T1000 (cell line): ENCODE results near the gene IQUB.
"Not testable (repeated sequence)": the region's sequence is repeated elsewhere in the genome, so short reads cannot be mapped to it uniquely, and the experiment has no call there.

Experiments
- DNase-seq: peaks from one replicate; lab custom pipeline; 2025; ENCODE audit warnings: mixed read lengths; lab: John Stamatoyannopoulos, UW

IQUB gene

DNA sequence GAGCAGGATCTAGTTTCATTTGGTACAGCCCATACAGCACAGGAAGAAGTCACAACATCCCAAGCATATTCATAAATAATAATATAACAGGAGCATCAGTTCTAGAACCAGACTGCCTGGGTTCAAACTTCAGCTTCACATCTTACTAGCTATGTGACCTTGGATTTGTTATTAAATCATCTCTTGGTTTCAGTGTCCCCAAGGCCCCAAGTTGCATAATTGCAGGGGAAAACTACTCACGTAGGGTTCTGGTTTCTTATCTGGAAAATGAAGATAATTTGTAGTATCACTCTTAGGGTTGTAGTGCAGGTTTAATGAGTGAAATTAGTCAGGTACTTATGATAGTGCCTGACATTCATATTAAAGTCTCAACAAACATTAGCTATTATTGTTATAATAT is 5.5 kb upstream of the IQUB start:
- DNase-seq: no peak

GRCh38 chr7:123538897-123539296 is 4.5 kb upstream of the IQUB start:
- no peak for DNase-seq

DNA sequence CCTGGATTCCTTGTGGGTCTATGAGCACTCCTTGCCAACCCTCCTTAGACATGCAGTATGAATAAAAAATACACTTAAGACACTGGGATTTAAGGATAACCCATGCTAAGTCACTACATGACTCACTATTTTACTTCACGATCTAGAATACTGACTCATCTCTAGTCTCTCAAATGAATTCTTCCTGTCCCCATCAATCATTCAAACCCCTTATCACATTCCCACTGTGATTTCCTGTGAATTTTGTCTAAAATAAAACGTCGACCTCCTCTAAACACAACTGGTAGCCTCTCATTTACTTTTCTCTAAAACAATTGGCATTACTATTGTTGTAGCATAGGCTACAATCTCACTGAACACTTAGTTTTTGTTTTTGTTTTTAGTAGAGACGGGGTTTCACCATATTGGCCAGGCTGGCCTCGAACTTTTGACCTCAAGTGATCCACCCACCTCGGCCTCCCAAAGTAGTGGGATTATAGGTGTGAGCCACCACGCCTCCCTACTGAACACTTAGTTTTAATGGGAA is 3.9 kb upstream of the IQUB start:
- DNase-seq: no peak

- DNase-seq: no peak
These were observed 2.7 kb upstream of the IQUB start for GRCh38 chr7:123537026-123537642.

GRCh38 chr7:123535517-123535916 is 1.1 kb upstream of the IQUB start:
- DNase-seq: no peak

GRCh38 chr7:123533929-123534382 is 439 bp downstream of the IQUB start:
- DNase-seq: no peak

DNA sequence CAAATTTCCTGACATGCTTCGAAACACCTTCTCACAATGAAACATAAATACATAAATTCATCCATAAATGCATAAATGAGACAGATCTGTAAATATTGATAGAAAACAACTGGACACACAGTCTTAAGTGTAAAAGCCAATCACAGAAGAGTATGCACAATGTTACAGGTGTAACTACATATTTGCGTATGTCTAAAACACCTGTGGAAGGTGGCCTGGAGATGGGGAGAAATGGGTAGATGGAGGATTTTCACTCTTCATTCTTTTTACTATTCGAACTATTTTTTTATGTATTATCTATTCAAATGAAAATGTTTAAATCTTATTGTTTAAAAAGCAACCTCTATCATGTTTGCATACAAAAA is 860 bp downstream of the IQUB start:
- DNase-seq: no peak

DNA sequence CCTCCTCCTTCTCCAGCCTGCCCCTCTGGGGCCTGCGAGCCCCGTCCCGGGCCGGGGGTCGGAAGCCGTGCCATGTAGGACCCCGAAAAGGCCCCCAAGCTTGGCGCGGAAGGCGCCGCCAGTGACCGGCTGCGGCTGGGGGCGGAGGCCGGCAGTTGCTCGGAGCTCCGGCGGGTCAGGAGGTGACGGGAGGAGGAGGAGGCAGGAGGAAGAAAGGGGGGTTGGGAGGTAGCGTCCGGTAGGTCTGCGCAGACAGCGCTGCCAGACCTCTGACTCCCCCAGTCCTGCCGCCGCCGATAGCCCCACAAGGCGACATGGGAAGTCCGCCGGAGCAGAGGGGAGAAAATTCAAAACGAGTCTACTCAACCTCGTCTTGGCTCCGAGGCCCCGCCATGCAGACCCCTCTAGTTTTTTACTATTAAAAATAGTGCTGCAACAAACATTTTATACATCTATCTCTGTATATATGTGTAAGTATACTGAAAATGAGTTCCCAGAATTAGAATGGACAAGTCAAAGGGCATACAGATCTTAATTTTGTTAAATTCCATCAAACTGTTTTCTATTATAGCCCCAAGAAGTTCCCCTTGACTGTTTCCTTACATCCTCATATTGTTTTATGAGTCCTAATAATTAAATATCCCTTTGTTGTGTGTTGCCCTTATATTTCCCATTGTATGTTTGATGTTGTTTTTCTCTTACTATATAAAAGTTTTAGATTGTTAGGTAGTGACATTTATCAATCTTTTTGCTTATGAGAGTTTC is 1.4 kb downstream of the IQUB start:
- not testable (repeated sequence) for DNase-seq

- not testable (repeated sequence) for DNase-seq
These were observed 2.1 kb downstream of the IQUB start for GRCh38 chr7:123532343-123532742.

GRCh38 chr7:123530035-123530591 is 4.3 kb downstream of the IQUB start:
- DNase-seq: not testable (repeated sequence)

DNA sequence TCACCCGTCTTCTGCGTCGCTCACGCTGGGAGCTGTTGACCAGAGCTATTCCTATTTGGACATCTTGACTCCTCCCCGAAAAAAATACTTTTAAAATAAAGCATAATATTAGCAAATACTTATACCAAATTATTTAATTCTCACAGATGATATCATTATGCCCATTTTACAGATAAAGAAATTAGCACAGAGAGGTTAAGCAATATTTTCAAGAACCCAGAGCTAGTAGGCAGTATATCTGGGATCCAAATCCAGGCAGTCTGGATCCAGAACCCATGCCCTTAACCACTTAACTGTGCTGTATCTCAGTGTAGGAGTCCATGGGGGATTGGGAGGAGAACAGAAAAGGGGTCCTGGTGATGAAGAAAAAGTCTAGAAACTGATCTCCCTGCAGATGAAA is 6.1 kb downstream of the IQUB start:
- DNase-seq: no peak

DNA sequence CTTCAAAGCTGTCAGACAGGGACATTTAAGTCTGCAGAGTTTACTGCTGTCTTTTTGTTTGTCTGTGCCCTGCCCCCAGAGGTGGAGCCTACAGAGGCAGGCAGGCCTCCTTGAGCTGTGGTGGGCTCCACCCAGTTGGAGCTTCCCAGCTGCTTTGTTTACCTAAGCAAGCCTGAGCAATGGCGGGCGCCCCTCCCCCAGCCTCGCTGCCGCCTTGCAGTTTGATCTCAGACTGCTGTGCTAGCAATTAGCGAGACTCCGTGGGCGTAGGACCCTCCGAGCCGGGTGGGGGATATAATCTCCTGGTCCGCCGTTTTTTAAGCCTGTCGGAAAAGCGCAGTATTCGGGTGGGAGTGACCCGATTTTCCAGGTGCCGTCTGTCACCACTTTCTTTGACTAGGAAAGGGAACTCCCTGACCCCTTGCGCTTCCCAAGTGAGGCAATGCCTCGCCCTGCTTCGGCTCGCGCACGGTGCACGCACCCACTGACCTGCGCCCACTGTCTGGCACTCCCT is 6.6 kb downstream of the IQUB start:
- DNase-seq: not testable (repeated sequence)

GRCh38 chr7:123526533-123526932 is 7.9 kb downstream of the IQUB start:
- DNase-seq: not testable (repeated sequence)

DNA sequence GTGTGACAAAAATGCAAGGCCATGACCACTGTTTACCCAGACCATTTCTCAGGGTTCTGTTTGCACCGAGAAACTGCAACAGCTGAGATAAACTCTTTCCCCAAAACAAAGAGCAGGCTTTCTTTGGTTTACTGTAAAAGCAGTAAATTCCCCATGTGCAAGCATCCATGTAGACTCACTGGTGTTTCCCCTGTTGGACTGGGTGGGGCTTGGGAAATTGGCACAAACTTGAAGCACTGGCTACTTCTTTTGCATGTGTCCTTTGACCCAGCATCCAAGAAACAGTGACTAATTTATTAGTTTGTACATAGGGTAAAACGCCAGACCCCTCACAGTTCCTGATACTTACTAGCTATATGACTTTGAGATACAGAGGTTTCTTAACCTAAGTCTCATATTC is 12.3 kb downstream of the IQUB start:
- no peak for DNase-seq

DNA sequence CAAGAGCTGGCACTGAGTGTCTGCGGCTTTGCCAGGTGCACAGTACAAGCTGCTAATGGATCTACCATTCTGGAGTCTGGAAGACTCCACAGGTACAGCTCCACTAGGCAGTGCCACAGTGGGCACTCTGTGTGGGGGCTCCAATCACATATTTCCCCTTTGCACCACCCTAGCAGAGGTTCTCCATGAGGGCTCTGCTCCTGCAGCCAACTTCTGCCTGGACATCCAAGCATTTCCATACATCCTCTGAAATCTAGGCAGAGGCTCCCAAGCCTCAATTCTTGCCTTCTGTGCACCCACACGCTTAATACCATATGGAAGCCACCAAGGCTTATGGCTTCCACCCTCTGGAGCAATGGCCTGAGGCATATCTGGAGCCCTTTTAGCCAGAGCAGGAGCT is 29.2 kb downstream of the IQUB start:
- no peak for DNase-seq

DNA sequence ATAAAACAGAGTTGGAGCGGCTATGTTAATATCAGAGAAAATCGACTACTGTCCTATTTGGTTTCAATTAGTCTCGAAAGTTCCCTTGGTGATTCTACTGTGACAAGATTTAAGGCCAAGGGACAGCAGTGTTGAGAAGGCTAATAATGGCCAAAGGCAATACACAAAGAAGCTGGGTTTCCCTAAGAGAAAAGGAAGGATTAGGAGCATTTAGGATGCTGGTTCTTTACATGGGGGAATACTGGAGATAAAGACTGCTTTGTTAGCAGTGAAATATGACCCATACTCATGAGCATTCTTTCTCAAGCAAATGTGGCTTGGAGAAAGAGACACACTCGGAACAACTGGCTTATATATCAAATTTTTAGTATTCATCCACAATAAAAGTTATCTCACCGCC is 32.2 kb downstream of the IQUB start:
- DNase-seq: no peak

DNA sequence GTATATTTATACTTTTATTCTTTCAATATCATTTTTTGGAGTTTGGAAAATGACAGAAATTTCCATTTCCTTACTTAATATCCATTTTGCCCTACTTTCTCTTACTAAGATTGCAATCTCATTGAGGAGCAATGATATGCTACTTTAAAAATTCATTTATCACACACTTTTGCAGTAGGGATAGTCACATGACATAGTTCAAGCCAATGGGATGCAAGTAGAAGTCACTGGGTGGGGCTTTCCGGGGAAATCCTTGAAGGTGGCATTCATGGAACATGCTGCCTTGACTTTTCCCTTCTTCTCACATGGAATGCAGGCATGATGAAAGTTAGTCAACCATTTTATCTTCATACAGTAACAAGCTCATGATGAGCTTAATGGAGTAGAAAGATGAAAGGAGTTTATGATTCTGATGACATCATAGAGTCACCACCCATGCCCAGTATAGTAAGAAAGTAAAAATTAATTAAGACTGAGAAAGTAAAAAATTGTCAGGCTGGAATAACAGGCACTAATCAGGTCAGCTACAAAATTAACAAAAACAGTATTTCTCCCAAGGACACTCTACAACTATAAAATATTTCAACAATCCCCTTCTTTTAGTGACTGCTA is 33.4 kb downstream of the IQUB start:
- DNase-seq: no peak

DNA sequence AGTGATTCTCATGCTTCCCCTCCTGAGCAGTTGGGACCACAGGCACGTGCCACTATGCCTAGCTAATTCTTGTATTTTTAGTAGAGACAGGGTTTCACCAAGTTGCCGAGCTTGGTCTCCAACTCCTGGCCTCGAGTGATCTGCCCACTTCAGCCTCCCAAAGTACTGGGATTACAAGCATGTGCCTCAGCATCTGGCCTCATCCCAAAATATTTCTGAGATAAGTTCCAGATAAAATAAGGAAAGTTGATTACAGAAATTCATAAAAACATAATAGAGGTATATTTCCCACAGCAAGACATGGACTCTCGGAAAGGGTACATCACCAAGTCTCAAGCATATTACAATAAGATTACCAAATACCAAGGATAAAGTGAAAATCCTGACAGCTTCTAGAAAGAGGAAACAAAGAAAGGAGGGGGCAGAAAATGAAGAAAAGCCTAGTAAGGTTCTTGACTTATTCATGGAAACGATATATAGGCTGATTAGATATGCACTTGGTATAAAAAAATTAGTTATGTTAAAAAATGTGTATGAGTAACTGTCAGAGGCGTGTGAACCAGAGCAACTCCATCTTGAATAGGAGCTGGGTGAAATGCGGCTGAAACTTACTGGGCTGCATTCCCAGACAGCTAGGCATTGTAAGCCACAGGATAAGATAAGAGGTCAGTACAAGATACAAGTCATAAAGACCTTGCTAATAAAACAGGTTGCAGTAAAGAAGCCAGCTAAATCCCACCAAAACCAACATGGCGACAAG is 35.0 kb downstream of the IQUB start:
- no peak for DNase-seq

- DNase-seq: no peak
These were observed 35.8 kb downstream of the IQUB start for GRCh38 chr7:123498601-123499000.

- no peak for DNase-seq
These were observed 36.4 kb downstream of the IQUB start for GRCh38 chr7:123498031-123498430.

DNA sequence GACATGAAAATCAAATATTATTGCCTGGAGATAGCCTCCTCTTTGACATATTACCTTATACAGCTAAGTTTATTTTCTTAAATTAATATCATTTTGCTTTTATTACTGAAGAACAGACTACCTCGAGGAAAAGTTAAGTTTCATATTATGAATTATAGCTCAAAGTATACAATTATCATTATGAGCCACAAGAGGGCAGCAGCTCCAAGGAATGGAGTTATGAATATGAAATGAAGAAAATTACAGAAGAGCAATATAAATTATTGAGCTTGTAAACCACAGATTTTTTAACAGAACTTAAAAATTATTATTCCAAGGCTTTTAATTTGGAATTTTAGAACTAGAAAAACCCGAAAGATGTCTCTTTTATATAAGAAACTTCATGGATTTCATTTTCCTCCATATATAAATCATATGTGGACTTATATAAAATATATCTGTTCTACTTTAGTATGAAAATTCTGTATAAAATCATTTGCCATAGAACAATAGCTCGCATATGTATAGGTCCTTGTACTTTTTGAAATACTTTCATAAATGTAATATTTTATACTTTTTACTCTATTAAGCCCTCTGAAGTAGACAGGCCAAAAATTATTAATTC is 40.1 kb downstream of the IQUB start:
- DNase-seq: no peak
